Putamen (tissue), 1 donor: ENCODE results near the gene MYO16.
A peak's percentile ranks its signal among the peaks of the same experiment; 100 is the strongest.
"Not testable (repeated sequence)": the region's sequence is repeated elsewhere in the genome, so short reads cannot be mapped to it uniquely, and the experiment has no call there.

Source experiments
- DNase-seq: peaks from one replicate; pipeline ENCODE4 v3.0.0-alpha.2; 2016; ENCODE audit warnings: low spot score

MYO16 gene

DNA sequence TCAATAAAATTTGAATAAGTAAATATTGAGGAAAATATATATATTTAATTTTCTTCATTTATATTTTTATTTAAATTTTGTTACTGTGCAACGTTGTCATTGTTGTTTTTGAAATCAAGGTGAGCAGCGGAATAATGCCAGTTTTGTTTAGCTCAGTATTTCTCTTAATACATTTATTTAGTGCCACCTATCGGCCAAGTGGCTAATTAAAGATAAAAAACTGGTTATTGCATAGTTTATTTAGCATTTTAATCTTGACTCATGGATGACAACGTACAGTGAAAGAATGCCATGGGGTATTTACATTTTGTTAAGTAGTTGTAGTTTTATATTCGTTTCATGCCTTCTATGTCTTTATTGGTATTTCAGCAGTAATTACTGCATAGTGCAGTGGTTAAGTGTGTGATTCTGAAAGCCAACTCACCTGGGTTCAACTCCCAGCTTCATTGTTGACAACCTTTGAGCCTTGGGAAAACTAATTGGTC, 265.9 kb downstream of the MYO16 start:
- no peak for DNase-seq

DNA sequence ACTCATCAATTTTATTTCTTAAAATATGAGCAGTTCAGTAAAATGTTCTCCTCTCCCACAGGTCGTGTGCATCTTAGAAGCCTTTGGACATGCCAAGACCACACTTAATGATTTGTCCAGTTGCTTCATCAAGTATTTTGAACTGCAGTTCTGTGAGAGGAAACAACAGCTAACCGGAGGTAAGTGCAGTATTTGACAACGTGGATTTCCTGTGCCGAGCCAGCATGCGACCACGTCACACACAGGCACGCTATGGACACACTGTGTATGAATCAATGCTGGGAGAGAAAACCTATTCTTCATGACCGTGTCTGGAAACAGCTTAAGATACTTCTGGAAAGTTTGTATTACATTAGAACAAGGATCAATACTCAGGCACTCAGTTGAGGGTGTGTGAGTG, 268.5 kb downstream of the MYO16 start:
- DNase-seq, result no peak

DNA sequence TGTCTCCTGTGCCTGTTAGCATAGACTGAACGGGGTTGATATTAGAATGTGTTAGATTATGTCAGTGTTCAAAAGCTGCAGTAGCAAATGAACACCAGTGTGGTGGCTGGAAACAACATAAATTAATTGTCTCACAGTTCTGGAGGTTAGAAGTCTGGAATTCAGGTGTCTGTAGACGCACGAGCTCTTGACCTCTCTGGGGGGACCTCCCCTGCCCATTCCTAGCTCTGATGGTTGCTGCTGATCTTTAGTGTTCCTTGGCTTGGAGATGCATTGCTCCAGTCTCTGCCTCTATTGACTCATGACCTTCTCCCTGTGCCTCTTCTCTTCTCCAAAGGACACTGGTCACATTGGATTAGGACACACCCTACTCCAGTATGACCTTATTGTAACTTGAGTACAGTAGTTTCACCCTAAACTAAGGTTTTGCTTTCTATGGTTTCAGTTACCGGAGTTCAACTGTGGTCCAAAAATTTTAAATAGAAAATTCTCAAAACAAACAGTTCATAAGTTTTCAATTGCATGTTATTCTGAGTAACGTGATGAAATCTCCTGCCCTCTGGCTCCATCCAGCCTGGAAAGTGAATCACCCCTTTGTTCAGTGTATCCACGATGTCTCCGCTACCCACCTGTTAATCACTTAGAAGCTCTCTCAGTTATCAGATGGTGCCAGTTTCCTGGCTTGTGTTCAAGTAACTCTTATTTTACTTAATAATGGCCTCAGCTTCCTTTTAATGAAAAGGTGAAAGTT, 273.2 kb downstream of the MYO16 start:
- no peak for DNase-seq

DNA sequence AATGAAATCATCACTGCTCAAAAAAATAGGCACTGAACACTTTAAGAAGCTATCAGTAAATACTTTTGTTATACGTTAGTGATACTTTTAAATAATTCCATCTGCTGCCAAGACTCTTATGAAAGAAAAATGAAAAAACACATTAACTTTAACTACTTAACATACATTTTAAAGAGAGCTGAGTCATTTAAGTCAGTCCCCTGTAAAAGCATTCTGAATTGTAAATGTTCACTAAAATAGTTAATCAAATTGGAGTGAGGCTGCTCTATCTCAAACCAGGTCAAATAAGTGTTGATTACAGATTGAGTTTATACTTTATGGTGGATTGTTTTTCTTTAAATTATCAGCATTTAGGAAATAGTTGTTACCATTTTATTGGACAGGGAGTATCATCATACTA, 274.2 kb downstream of the MYO16 start:
- DNase-seq, result no peak

DNA sequence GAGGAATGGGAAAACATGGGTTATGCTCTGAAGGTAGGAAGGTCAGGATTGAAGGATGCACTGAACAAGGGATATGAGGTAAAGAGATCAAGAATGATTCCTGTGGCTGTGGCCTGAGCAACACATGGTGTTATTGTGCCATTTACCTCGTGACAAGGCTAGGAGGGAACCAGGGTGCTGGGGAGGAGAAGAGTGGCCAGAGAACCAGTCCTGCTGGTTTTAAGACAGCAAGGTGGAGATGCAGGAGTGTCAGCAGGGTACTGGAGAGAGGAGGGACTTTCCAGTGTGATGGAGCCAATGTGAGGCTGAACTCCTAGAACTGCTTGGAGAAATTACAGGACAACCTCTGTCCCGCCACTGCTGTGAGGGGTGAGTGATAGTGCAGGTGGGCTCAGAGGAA, 282.4 kb downstream of the MYO16 start:
- no peak for DNase-seq

DNA sequence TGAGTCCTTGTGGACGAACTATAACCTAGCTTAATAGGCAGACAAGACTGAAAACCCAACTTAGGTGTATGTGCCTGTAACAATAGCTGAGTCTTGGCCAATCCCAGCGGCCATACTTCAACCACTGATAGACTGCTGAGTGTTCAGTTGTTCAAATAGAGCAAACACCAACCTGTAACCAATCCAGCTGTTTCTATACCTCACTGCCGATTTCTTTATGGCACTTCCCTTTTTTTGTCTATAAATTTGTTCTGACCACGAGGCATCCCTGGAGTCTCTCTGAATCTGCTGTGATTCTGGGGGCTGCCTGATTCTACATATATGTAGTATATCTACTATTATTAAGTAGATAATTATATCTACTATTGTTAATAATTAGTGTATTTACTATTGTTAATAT, 284.3 kb downstream of the MYO16 start:
- not testable (repeated sequence) for DNase-seq

DNA sequence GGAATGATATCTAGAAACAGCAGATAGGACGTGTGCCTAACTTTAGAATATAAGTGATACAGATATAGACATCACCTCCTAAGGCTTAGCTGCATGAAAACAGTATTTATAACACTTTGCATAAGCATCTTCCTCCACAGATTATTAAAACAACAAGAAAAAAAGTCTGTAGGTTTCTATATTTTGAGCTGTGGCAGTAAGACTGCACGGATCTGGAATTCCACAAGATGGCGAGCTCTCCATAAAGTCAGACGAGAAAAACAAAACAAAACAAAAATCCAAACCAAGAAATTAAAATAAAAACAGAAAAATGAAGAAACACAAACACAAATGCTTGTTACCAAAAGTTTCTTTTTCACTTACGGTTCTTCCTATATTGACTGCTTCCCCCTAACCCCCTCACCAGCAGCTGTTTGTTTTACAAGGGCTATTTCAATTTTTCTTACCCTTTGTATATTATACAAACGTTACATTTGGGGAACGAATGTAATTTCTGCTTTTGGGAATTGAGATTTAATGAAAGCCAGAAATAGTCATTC, 285.8 kb downstream of the MYO16 start:
- DNase-seq, result no peak

DNA sequence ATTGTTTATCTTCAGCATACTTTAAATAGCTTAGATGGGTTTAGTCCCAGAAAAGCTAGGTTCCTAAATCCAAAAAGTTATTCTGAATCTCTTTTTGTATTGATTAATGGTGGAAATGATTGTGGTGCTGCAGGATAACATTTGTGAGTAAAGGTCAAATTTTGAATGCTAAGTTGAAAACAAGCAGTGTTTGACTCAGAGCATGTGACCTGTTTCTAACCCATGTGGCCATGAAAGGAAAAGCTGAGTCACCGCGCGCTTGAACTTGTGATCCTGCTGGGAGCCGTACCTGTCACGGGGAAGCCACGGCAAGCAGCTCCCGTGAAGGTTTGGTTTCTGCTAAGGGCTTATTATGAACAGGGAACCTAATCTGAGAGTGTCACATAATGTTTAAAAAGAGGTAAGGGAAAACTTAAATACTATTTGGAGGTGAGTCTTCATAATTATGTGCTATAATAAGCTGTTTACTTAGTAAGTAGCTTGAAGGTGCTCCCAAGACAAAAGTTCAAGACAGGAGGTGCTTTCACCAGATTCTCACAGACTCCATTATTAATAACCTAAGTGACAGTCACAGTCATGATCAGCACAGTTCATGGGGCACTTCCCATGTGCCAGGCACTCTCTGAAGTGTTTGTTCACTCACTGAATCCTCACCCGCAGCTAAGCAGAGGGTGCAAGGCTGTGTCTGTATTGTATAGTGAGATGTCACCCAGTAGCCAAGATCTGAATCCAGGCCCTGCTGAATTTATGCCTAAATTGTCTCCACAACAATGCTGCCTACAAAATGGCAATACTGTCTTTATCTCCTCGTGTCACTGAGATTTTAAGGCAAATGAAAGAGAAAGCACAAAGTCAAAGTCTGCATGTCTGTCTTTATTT, 286.5 kb downstream of the MYO16 start:
- peak; percentile 44 for DNase-seq

DNA sequence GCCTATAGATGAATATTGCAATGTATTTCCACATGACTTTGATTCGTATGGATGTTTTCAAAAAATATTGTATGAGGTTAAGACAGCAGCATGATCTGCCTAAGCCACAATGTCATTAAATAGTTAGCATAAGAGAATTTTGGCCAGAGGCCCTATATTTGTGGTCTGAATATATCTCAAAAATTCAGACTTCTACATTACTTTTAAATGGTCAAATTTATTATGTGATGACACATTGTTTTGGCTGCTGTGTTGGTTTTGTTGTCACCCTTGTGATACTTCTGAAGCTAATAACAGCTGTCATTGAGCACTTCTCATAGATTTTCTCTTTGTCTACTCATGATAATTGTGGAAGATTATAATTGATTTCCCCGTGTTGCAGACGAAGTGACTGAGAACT, 288.2 kb downstream of the MYO16 start:
- DNase-seq, result no peak

DNA sequence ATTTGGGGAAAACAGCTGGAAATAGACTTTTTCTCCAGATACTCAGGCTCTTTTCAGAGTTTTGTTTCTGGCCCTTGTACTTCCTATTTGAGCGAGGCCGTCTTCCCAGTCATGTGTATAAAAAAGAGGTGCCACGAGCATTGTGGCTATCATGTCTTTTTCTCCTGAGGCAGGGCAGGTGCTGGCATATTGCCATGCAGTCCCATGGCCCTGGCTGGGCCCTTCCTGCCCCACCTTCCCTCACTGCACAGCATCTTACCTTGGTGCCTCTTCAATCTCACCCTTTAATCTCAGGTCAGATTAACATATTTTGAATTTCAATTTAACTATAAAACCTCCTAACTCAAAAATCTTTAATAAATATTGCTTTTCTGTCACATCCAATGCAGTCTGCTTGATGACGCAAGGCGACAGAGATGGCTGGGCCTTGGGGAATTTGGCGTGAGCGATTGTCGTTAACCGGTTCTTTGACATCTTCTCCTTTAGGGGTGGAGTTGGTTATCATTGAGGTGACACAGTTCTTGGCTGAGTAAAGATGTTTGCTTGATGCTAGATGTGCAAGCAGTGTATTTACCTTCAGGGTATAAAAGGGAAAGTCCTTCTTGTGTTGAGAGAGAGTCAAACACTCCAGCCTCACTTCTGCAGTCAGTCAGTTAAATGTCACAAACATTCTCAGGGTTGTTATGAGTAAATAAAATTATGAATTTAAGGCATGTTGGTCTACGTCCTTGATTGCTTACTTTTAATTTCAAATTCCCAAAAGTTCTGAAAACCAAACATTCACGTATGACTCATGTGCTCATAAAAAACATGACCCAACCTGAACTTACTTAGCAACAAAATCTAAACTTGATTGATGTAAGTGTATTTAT, 289.9 kb downstream of the MYO16 start:
- DNase-seq, result no peak

DNA sequence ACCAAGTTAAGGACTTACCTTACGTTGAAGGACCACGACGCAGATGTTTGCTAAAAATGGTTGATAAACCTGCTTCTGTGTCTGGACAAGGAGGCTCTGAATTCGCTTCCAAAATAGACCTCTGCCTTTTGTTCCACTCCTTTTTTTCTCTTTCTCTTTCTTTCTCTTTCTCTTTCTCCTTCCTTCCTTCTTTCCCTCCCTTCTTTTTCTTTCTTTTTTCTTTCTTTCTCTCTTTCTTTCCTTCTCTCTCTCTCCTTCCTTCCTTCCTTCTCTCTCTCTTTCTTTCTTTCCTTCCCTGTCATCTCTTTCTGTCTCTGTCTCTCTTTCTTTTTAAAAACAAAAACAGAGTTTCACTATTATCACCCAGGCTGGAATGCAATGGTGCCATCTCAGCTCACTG, 290.7 kb downstream of the MYO16 start:
- DNase-seq, result no peak

DNA sequence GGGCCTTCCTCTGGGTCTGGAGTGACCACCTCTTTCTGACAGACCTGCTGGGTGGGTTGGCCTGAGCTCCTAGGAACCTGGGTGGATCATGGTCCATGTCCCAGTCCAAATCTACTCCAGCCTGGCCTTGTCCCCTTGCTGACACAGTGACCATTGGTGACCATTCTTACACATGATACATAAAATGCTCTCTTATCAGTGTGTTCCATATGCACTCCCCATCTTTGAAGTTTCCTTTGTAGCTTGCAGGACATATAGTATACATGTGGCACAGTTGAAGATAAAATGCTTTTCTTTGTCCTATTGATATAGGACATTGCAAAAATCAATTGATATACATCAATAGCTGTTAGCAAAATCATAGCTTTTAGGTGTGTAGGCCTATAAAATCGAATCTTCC, 291.8 kb downstream of the MYO16 start:
- DNase-seq, result no peak

DNA sequence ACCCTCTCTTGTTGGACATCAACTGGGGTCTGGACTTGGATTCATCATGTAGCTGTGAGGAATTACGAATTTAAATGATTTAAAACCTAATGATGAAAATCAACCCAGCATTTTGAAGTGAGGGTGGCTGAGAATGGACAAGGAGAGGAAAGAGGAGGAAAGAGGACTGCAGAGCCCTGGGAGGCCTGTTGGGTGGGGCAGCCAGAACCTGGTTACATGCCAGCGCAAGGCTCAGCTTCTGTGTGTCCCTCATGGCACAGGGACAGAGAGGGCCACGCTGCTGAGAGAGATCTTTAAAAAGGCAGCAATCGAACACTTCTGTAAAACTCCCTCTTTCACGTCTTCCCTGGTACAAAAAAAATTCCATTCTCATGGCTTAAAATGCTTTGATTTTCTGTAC, 292.7 kb downstream of the MYO16 start:
- DNase-seq, result no peak

DNA sequence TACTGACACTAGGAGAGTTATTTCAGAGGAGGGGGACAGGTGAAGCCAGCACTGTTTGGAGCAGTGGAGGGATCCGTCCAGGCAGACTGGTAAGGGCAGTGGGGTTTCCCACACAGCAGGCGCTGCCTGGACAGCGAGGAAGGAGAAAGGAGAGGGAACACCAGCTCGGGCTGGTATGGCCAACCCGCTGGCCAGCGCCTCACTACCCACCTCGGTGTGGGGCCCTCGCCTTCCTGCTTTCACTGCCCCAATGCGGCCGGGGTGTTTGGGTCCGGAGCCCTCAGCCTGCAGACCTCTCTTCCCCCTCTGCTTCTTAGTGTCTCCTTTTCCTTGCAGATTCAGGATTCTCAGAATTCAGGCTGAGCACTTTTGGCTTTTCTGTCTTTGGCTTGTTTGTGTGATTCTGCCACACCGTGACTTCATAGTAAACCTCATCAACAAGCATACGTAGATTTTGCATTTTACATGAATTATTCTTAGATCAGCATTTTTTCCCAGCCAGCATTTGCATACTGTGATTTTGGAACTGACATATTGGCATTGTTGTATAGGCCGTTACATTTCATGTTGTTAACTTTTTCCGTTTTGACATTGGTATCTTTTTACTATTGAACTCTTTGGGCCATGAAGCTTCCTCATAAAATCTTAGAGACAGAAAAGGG, 294.1 kb downstream of the MYO16 start:
- DNase-seq, result no peak

DNA sequence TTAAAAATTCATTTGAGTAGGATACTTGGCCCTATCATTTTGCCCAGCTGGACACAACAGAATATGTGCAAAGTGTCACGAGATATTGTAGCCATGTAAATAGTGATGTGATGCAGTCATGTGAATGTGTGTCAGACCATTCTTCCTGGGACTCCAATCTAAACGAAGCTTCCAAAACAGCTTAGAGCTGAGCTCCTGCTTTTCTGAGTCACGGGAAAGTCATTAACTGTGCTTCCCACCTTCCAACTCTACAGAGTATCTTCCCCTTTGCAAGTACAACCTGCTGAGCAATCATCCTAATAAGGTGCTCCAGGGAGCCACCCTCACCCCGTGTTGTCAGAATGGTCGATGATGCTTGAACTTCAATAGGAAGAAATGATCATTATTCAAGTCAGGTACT, 294.7 kb downstream of the MYO16 start:
- DNase-seq, result no peak

DNA sequence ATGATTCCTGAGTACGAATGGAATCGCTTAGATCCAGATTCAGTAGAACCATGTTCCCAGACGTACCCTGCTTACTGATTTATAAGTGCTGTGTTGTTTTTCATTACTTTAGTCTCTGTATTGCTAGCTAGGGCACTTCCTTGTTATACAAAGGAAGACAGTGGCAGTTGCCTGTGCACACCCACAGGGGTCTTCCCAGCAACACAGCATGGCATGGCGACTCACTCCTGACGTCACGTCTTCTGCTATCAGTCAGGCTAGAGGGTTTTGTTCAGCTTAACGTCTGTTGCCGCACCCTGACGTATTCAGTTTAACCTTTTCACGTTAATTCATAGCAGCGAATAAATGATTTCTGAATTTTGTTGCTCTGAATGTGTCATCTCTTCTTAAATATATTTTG, 295.1 kb downstream of the MYO16 start:
- no peak for DNase-seq

DNA sequence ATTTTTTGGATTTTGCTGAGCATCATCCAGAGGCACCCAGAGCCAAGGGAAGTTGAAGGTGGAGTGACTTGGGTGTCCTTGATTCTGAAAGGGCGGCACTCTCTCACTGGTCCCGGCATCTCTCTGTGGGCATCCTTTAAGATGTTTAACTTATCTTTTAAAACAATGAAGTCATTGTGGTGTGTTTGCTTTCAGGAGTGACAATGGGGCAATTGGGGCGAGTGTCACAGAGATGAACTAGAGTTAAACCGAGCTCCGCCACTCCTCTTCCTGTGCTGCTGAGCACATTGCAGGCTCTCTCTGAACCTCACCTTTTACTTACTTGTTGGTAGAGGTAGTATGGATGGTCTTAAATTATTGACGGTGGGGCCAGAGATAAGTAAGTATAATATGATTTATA, 295.7 kb downstream of the MYO16 start:
- DNase-seq, result no peak

DNA sequence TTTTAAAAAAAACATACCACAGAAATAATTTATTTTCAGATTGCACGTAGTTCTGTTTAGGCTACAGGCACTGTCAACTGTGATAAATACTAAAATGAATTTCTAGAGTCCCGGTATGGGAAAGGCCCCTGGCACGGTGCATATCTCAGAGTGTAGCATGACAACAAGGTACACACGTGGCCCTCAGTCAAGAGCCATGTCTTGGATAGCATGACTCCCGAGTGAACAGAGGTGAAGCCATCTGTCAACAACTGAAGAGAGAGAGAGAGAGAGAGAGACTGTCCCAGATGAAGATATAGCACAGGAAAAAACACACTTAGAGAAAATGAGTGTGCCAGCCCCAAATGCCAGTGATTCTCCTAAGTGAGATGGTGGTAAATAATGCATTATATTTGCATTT, 297.5 kb downstream of the MYO16 start:
- no peak for DNase-seq

DNA sequence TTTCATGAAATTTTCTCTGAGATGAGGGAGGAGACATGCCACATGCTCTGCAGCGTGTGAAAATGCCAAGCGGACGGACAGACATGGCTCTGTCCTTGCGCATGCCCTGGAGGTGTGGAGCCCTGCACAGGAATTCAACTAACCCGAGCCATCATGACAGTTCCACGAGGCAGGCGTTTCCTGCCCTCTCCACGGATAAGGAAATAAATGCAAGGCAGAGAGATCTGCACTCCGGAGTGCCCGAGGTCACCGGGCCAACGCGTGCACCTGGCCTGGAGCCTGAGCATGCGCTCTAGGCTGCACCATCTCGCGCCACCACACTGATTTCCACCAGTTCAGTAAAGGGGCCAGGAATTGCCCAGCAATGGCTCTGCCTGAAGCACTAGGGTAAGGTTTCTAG, 298.2 kb downstream of the MYO16 start:
- DNase-seq, result no peak

DNA sequence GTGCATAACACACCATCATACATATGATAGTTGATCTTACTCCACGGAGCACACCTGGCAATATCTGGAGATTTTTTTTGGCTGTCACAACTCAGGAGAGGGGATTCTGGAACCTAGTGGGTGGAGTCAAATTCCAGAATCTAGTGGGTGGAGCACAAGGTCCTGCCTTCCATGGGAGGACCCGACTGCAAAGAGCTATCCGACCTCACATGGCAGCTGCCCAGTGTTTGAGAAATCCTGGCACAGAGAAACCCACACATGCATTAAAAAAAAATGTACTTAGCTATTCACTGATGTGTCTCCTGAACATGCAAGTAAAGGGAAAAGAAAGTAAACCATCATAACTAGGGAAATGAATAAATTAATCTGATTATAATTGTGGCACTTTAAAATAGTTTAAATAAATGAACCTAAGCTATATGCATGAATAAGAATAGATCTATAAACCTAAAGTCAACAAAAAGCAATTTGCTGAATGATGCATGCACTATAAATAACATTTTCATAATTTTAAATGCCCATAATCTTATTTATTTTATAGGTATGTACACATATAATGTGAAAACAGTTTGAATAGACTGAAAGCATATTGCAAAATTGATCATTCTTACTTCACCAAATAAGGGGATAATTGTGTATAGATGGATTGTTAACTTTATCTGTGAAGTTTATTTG, 300.3 kb downstream of the MYO16 start:
- no peak for DNase-seq

DNA sequence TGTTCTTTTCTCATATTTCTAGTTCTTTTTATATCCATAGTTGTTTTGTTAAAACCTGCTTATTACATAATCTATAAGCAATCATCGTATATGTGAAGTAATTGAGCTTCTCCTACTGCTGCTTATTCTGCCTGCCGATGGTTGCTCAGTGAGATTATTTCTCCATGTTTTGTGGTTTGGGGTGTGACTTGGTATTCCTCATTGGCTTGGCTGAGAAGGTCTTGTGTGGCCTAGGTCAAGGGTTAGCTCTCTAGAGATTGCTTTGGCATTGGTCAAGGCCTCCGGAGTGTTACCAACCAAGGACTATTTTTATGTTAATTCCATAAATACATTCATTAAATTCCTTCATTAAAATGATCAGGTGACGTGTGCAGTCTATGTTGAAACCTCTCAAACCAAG, 302.8 kb downstream of the MYO16 start:
- no peak for DNase-seq
